ENCODE results near the gene GRN.

GRCh38 chr17:44374306-44375195, 29.4 kb downstream of the GRN start:
- TF ChIP-seq CEBPB (IDR thresholded peaks at IDR 0.05) (no peak), CTCF (IDR thresholded peaks at IDR 0.05) (no peak), MYC (IDR thresholded peaks at IDR 0.05; ENCODE audit: borderline replicate concordance, low read length) (no peak), RFX5 (IDR thresholded peaks at IDR 0.05) (no peak), ZSCAN20 (CRISPR knock-in tag; IDR thresholded peaks at IDR 0.05) (no peak), MAZ (IDR thresholded peaks at IDR 0.05; ENCODE audit: borderline replicate concordance, low read depth, low read length) (no peak), KDM5A (IDR thresholded peaks at IDR 0.05) (no peak), POLR2A (IDR thresholded peaks at IDR 0.05; ENCODE audit: low read length) (no peak), REST (IDR thresholded peaks at IDR 0.05) (no peak)

Measured in A549 (cell line).